B cell (primary cell): ENCODE data around the gene PRODH2. TPM values are rescaled to one million over a fixed set of nuclear protein-coding genes. Genes with fewer than 3 reads are reported as not detected.

ENCODE experiments used
- ATAC-seq: fragments of 200-7000 bp; cut with Tn5 transposase; one replicate; pipeline ENCODE4 v1.10.0; 2021; ENCODE audit warnings: low read depth, mild to moderate bottlenecking, moderate number of reproducible peaks, moderate library complexity
- CTCF ChIA-PET: fragments of 350-600 bp; sonication (Branson Sonifier 250); formaldehyde crosslinking; loops from one replicate; lab custom pipeline; 2021; ENCODE audit warnings: antibody characterized with exemption, inconsistent platforms; lab: Charles Lee
- POLR2A ChIA-PET: fragments of 350-600 bp; sonication (Branson Sonifier 250); formaldehyde crosslinking; loops from one replicate; lab custom pipeline; 2021; ENCODE audit warnings: antibody characterized with exemption; lab: Charles Lee
- DNase-seq: peaks from one replicate; pipeline ENCODE4 v3.0.0; 2013
- H2AFZ ChIP-seq: 2 replicates; pipeline ENCODE4 v1.6.1; 2012; ENCODE audit warnings: mild to moderate bottlenecking, low read depth, low read length; ENCODE audit not compliant: insufficient read depth, poor library complexity, severe bottlenecking
- H3K27ac ChIP-seq, 2 donors: 1 replicate in 1 of 2; 2 replicates in 1 of 2; pipeline ENCODE4 v1.5.1; 2012 to 2013; ENCODE audit warnings: low read length in 2 of 2, mild to moderate bottlenecking in 2 of 2, moderate library complexity in 1 of 2
- H3K27me3 ChIP-seq, 4 experiments: fragments of 200-600 bp in 1 of 4; sonication (generic) in 1 of 4; replicated peaks in 1 of 4; 1 replicate in 2 of 4; 2 replicates in 2 of 4; pipeline versions ENCODE4 v1.6.1 to v1.7.0; 2013 to 2016; ENCODE audit warnings: low read length in 3 of 4, mild to moderate bottlenecking in 2 of 4, mixed read lengths in 1 of 4, moderate library complexity in 1 of 4; ENCODE audit not compliant: insufficient read depth in 4 of 4, control insufficient read depth in 3 of 4; ENCODE audit errors: control extremely low read depth in 1 of 4
- H3K36me3 ChIP-seq, 2 experiments: replicated peaks in 1 of 2; 1 replicate in 1 of 2; 2 replicates in 1 of 2; pipeline versions ENCODE4 v1.6.1 to v1.7.1; 2013; ENCODE audit warnings: low read length in 1 of 2; ENCODE audit not compliant: insufficient read depth in 2 of 2, control insufficient read depth in 1 of 2; ENCODE audit errors: control extremely low read depth in 1 of 2, extremely low read depth in 1 of 2
- H3K4me1 ChIP-seq, 2 donors: fragments of 200-600 bp in 1 of 2; sonication (generic) in 1 of 2; 1 replicate in 1 of 2; 2 replicates in 1 of 2; pipeline versions ENCODE4 v1.5.1 to v1.6.1; 2013 to 2017; ENCODE audit warnings: low read length in 2 of 2; ENCODE audit not compliant: control insufficient read depth in 2 of 2, insufficient read depth in 2 of 2
- H3K4me2 ChIP-seq: replicated peaks from 2 replicates; pipeline ENCODE3; 2012; ENCODE audit warnings: mild to moderate bottlenecking, low read depth, low read length; ENCODE audit not compliant: poor library complexity, severe bottlenecking
- H3K4me3 ChIP-seq, 5 experiments: fragments of 200-600 bp in 1 of 5; sonication (generic) in 1 of 5; 1 replicate in 3 of 5; 2 replicates in 2 of 5; pipeline versions ENCODE4 v1.5.1 to v1.7.0; 2011 to 2016; ENCODE audit warnings: low read length in 4 of 5, mild to moderate bottlenecking in 4 of 5, low read depth in 2 of 5, control low read depth in 1 of 5, moderate library complexity in 1 of 5; ENCODE audit not compliant: insufficient read depth in 1 of 5; ENCODE audit errors: control extremely low read depth in 1 of 5, extremely low read depth in 1 of 5
- H3K79me2 ChIP-seq: fragments of 200-600 bp; sonication (generic); one replicate; pipeline ENCODE4 v1.6.0; 2016; ENCODE audit warnings: low read length; ENCODE audit not compliant: control insufficient read depth, insufficient read depth
- H3K9ac ChIP-seq: fragments of 200-600 bp; sonication (generic); 2 replicates; pipeline ENCODE4 v1.6.1; 2017; ENCODE audit warnings: mild to moderate bottlenecking, low read length, moderate library complexity
- H3K9me3 ChIP-seq, 3 donors: one replicate each; pipeline versions ENCODE4 v1.6.1 to v1.7.1; 2013; ENCODE audit warnings: low read length in 2 of 3; ENCODE audit not compliant: control insufficient read depth in 2 of 3, insufficient read depth in 1 of 3; ENCODE audit errors: control extremely low read depth in 1 of 3
- H4K20me1 ChIP-seq: 2 replicates; pipeline ENCODE4 v1.6.0; 2012; ENCODE audit warnings: mild to moderate bottlenecking, low read length; ENCODE audit not compliant: insufficient read depth, control insufficient read depth, poor library complexity, severe bottlenecking
- H3K27ac Mint-ChIP-seq: one replicate; pipeline ENCODE4 v1.8.0; 2021; ENCODE audit warnings: mixed read lengths
- H3K27me3 Mint-ChIP-seq: one replicate; pipeline ENCODE4 v1.8.0; 2021; ENCODE audit warnings: mixed read lengths
- H3K4me1 Mint-ChIP-seq: one replicate; pipeline ENCODE4 v1.8.0; 2021; ENCODE audit warnings: mixed read lengths
- H3K4me3 Mint-ChIP-seq: one replicate; pipeline ENCODE4 v1.8.0; 2021; ENCODE audit warnings: mixed read lengths
- H3K9me3 Mint-ChIP-seq: one replicate; pipeline ENCODE4 v1.8.0; 2022; ENCODE audit warnings: mixed read lengths; ENCODE audit not compliant: insufficient read depth
- EZH2 ChIP-seq: IDR thresholded peaks from 2 replicates; pipeline ENCODE4 v1.6.1; 2012; ENCODE audit warnings: borderline replicate concordance, low read depth, mild to moderate bottlenecking, moderate library complexity, low read length; ENCODE audit not compliant: insufficient read depth, poor library complexity, severe bottlenecking
- WGBS: methylation state at CpG from one replicate; pipeline ENCODE4 v1.1.5; 2013; ENCODE audit warnings: missing lambda C conversion rate; ENCODE audit not compliant: insufficient coverage; 5-methylcytosine and 5-hydroxymethylcytosine counted together
- intact Hi-C: fragments of 100-400 bp; cut with micrococcal nuclease; formaldehyde crosslinking; loops from one replicate; pipeline ENCODE4 v1.10.0; 2022
- polyA plus RNA-seq: library from polyadenylated mRNA; depleted of rRNA; stranded (reverse); fragments of >200 nt; gene quantifications from 2 replicates; pipeline ENCODE4 v1.2.3, GENCODE V29; 2012
- total RNA-seq, 2 donors: library from RNA; stranded (reverse); fragments of 120-200 nt in 1 of 2; gene quantifications; 1 replicate in 1 of 2; 2 replicates in 1 of 2; pipeline versions ENCODE4 v1.2.3 to v1.2.4, GENCODE V29; 2013 to 2022
- TF ChIP-seq, protein P1 (sequence below): fragments of 200-600 bp; IDR thresholded peaks from one replicate; pipeline ENCODE4 v1.8.0; 2022; ENCODE audit warnings: antibody characterized with exemption, mild to moderate bottlenecking

PRODH2 gene
- total and polyA plus RNA-seq, 2 donors (not counting 1 experiment from before 2014, with no cell fraction given): not detected

DNA sequence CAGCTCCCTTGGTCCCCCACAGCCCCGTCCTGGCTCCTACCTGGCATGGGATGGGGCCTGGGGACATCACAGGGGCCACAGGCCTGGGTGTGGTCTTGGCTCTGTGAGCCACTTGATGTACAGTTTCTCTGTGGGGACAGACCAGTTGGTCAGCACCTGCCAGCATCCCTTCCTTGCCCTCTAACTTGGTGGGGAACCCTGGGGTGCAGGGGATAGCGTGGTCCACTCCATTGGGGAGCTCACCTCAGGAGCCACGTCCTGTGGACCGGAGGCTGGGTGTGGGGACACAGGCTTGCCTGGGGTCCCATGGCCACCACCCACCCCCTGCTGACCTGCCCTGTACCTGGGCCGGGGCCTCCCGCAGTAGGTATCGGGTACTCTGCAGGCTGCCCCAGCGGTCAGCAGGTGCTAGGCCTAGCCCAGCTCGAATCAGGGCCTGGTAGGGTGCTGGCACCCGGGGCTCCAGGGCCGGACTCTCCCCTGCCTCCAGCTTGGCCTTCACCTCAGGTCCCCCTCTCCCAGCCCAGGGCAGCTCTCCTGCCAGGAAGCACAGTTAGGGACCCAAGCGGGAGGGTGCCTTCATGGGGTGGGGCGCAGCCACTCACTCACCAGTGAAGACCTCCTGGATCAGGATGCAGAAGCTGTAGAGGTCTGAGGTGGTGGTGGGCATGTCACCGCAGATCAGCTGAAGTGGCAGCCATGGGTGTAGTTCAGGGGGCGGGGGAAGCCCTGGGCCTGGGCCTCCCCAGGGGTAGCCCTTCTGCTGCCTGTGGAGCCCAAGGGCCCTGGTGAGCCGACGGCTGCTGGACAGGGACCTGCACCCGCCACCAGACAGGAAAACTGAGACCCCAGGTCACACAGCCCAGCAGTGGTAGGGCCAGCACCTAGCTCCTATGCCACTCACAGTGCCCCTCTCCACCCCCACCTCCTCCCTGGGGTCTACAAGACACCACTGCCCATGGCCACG is 22.4 kb downstream of the PRODH2 start:
- no peak overlapping the region for H3K9ac ChIP-seq
- no peaks in the 10 kb centered on the region for H3K9me3 ChIP-seq
- H3K4me1 ChIP-seq: no peaks in the 10 kb centered on the region
- H3K79me2 ChIP-seq: no peaks in the 10 kb centered on the region
- H3K27ac ChIP-seq: no peak overlapping the region
- H3K36me3 ChIP-seq: no peaks in the 10 kb centered on the region
- no peak overlapping the region for H2AFZ ChIP-seq
- Mint-ChIP-seq H3K4me3 (no peak overlapping the region), H3K9me3 (no peaks in the 10 kb centered on the region), H3K27ac (no peak overlapping the region), H3K4me1 (no peaks in the 10 kb centered on the region), H3K27me3 (peaks cover 7% of the 10 kb centered on the region)
- ChIA-PET CTCF (no interaction called here), POLR2A (interaction anchor here (0.5 kb wide), 1 partner anchor 375 kb away, joined by 3 read pairs; no protein-coding TSS in a partner anchor)
- H3K27me3 ChIP-seq: no peaks in the 10 kb centered on the region
- H3K4me2 ChIP-seq: no peak overlapping the region
- WGBS: 87% methylated on average over 17 of the region's 19 CpGs
- ATAC-seq (no peak), DNase-seq (no peak)
- H4K20me1 ChIP-seq: no peaks in the 10 kb centered on the region
- no peak overlapping the region for H3K4me3 ChIP-seq
- intact Hi-C loops: no loop called here
- no peak for TF ChIP-seq EZH2
- TF ChIP-seq, protein P1, sequence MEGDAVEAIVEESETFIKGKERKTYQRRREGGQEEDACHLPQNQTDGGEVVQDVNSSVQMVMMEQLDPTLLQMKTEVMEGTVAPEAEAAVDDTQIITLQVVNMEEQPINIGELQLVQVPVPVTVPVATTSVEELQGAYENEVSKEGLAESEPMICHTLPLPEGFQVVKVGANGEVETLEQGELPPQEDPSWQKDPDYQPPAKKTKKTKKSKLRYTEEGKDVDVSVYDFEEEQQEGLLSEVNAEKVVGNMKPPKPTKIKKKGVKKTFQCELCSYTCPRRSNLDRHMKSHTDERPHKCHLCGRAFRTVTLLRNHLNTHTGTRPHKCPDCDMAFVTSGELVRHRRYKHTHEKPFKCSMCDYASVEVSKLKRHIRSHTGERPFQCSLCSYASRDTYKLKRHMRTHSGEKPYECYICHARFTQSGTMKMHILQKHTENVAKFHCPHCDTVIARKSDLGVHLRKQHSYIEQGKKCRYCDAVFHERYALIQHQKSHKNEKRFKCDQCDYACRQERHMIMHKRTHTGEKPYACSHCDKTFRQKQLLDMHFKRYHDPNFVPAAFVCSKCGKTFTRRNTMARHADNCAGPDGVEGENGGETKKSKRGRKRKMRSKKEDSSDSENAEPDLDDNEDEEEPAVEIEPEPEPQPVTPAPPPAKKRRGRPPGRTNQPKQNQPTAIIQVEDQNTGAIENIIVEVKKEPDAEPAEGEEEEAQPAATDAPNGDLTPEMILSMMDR: no peak
